Lung (tissue), 12 donors: ENCODE data around the gene ULK2. TPM values are rescaled to one million over a fixed set of nuclear protein-coding genes. Genes with fewer than 3 reads are reported as not detected.
A peak's percentile ranks its signal among the peaks of the same experiment; 100 is the strongest.

ENCODE experiments used
- ATAC-seq: fragments of 200-7000 bp; cut with Tn5 transposase; one replicate; pipeline ENCODE4 v1.9.1; 2020; ENCODE audit warnings: moderate number of reproducible peaks; ENCODE audit not compliant: insufficient read depth, low FRiP score
- DNase-seq, 3 donors: peaks; one replicate each; pipeline ENCODE4 v3.0.0-alpha.2; 2013 to 2017
- H3K27ac ChIP-seq, 2 donors: one replicate each; pipeline ENCODE4 v1.5.1; 2013; ENCODE audit warnings: mild to moderate bottlenecking in 2 of 2, moderate library complexity in 2 of 2, control low read depth in 1 of 2, inconsistent platforms in 1 of 2, low read depth in 1 of 2, low read length in 1 of 2
- H3K27me3 ChIP-seq, 3 donors: one replicate each; pipeline ENCODE4 v1.5.1; 2013; ENCODE audit warnings: low read length in 2 of 3; ENCODE audit not compliant: control insufficient read depth in 3 of 3, insufficient read depth in 3 of 3
- H3K36me3 ChIP-seq, 4 donors: one replicate each; pipeline ENCODE4 v1.5.1; 2013; ENCODE audit warnings: low read length in 4 of 4, mild to moderate bottlenecking in 1 of 4, moderate library complexity in 1 of 4; ENCODE audit not compliant: control insufficient read depth in 4 of 4, insufficient read depth in 4 of 4
- H3K4me1 ChIP-seq, 5 donors: one replicate each; pipeline ENCODE4 v1.5.1; 2013; ENCODE audit warnings: low read length in 5 of 5, mild to moderate bottlenecking in 2 of 5, moderate library complexity in 1 of 5; ENCODE audit not compliant: control insufficient read depth in 5 of 5, insufficient read depth in 5 of 5
- H3K4me3 ChIP-seq: one replicate; pipeline ENCODE4 v1.5.1; 2013; ENCODE audit warnings: mild to moderate bottlenecking, control low read depth, moderate library complexity
- H3K9ac ChIP-seq, 2 donors: one replicate each; pipeline ENCODE4 v1.5.1; 2013; ENCODE audit warnings: low read length in 2 of 2, control low read depth in 1 of 2; ENCODE audit not compliant: insufficient read depth in 1 of 2
- H3K9me3 ChIP-seq, 4 donors: one replicate each; pipeline ENCODE4 v1.5.1; 2013; ENCODE audit warnings: low read length in 3 of 4, mild to moderate bottlenecking in 1 of 4, moderate library complexity in 1 of 4; ENCODE audit not compliant: control insufficient read depth in 4 of 4, insufficient read depth in 3 of 4
- WGBS, 2 donors: extraction: QIAGEN DNeasy Blood & Tissue Kit; methylation state at CpG; one replicate each; pipeline ENCODE4 v1.1.7; 2013; 5-methylcytosine and 5-hydroxymethylcytosine counted together
- polyA plus RNA-seq, 2 donors: library from polyadenylated mRNA; stranded (reverse); fragments of 200-250 nt; gene quantifications; one replicate each; pipeline ENCODE4 v1.2.1, GENCODE V29; 2013
- total RNA-seq, 2 donors: library from RNA; depleted of rRNA in 1 of 2; stranded (reverse); fragments of >200 nt in 1 of 2; gene quantifications; one replicate each; pipeline ENCODE4 v1.2.1, GENCODE V29; 2014 to 2021
- TF ChIP-seq, protein P1 (sequence below): IDR thresholded peaks from 2 replicates; pipeline ENCODE4 v1.5.1; 2012; ENCODE audit warnings: mild to moderate bottlenecking; ENCODE audit errors: control extremely low read depth, extremely low read depth
- donor health status: control.
- donor health status: control.
- donor health status: Bipolar disorder and iron deficiency.
- donor health status: healthy.
- donor health status: DM: yes; HTN: yes; CAD: no.

The ULK2 gene
- total and polyA plus RNA-seq, 4 donors = 5.8 to 61.4 (median 16.5) TPM

DNA sequence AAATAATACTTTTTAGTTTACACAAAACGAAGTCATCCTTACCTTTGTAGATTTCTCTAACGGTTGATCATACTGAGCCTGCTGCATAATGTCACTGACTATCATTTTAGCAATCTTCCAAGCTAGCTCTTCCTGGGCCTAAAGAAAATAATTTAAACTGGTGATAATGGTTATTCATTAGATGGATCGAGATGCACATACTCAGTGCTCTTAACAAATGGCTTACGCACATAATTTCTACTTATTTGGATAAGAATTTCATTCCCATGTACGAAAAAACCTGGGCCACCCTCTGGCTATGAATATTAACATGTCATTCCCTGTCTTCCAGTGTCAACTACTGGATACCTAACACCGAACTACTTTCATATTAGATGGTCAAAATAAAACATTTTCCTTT, 41.4 kb upstream of the ULK2 start:
- TF ChIP-seq, protein P1, sequence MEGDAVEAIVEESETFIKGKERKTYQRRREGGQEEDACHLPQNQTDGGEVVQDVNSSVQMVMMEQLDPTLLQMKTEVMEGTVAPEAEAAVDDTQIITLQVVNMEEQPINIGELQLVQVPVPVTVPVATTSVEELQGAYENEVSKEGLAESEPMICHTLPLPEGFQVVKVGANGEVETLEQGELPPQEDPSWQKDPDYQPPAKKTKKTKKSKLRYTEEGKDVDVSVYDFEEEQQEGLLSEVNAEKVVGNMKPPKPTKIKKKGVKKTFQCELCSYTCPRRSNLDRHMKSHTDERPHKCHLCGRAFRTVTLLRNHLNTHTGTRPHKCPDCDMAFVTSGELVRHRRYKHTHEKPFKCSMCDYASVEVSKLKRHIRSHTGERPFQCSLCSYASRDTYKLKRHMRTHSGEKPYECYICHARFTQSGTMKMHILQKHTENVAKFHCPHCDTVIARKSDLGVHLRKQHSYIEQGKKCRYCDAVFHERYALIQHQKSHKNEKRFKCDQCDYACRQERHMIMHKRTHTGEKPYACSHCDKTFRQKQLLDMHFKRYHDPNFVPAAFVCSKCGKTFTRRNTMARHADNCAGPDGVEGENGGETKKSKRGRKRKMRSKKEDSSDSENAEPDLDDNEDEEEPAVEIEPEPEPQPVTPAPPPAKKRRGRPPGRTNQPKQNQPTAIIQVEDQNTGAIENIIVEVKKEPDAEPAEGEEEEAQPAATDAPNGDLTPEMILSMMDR = no peak
- Histone ChIP-seq H3K27ac (no peak overlapping the region), H3K9me3 (no peaks in the 10 kb centered on the region), H3K36me3 (peaks cover 16 to 46% (median 28%) of the 10 kb centered on the region in 4 donors), H3K4me3 (no peak overlapping the region), H3K27me3 (no peaks in the 10 kb centered on the region), H3K4me1 (no peaks in the 10 kb centered on the region), H3K9ac (no peak overlapping the region)
- no peak for ATAC-seq
- 96 to 97% methylated on average over 6 of the region's 6 CpGs for WGBS, 2 donors
- DNase-seq = no peak

DNA sequence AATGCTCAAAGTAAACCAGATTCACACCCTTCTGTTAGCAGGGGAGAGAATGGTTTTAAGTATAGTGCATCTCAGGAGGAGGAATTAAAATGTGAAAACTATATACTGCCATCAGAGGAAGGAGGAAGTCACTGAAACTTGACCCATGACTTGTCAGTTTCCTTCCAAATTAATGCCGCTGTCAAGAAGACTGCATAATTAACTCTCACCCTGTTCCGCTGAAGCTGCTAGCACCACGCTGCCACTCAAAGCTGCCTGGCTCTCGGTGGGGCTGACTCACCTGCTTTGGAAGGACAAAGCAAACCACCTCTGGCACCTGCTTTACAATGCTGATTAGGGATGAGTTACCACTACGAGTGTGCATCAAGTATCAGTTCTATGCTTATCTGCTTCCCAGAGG, 37.8 kb upstream of the ULK2 start:
- Histone ChIP-seq H3K4me1 (peaks cover 0 to 5% (median 0%) of the 10 kb centered on the region in 5 donors), H3K36me3 (peaks cover 14 to 41% (median 26%) of the 10 kb centered on the region in 4 donors), H3K27ac (no peak overlapping the region), H3K9ac (no peak overlapping the region), H3K27me3 (no peaks in the 10 kb centered on the region), H3K4me3 (no peak overlapping the region), H3K9me3 (no peaks in the 10 kb centered on the region)
- DNase-seq (no peak), ATAC-seq (peak; percentile 16)
- WGBS, 2 donors = 56 to 62% methylated on average over 5 of the region's 5 CpGs
- TF ChIP-seq, protein P1 = no peak

DNA sequence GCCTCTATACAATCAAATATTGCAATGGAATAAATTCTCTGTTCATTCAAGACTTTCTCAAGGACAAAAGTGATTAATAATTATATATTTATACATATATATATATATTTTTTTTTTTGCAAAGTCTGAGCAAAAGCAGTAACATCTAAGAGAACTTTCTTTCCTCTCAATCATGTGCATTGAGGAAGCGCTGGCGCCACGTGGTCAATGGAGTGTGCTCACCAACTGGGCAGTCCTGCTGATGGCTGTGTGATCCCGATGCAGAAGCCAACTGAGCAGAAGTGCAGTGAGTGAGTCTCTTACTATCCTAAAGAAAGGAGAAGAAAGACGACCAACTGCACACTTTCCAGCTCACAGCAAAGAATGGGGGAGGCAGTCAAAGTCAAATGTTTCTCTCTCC, 37.2 kb upstream of the ULK2 start:
- Histone ChIP-seq H3K4me1 (peaks cover 0 to 5% (median 0%) of the 10 kb centered on the region in 5 donors), H3K9me3 (no peaks in the 10 kb centered on the region), H3K36me3 (peaks cover 14 to 40% (median 26%) of the 10 kb centered on the region in 4 donors), H3K27me3 (no peaks in the 10 kb centered on the region), H3K9ac (no peak overlapping the region), H3K4me3 (no peak overlapping the region), H3K27ac (no peak overlapping the region)
- DNase-seq (no peak), ATAC-seq (no peak)
- WGBS, 2 donors = 81 to 93% methylated on average over 5 of the region's 5 CpGs
- TF ChIP-seq, protein P1 = no peak

DNA sequence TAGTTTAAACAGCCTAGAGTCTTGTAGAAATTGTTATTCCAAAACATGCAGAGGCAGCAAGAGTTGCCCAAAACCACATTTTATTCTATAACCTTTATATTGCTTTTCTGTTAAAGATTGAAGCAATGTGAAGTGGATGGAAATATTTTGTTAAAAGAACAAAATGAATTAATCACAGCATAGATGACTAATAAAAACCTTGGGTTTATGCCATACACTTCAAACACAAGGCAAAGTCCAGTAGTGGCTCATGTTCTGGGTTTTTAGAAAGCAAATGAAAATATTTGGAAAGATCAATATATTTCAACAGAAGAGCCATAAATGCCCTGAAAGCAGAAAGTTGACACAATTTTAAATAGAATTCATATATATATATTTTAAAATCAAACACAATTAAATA, 36.7 kb upstream of the ULK2 start:
- Histone ChIP-seq H3K4me1 (peaks cover 0 to 7% (median 0%) of the 10 kb centered on the region in 5 donors), H3K9me3 (no peaks in the 10 kb centered on the region), H3K27ac (no peak overlapping the region), H3K4me3 (no peak overlapping the region), H3K9ac (no peak overlapping the region), H3K27me3 (no peaks in the 10 kb centered on the region), H3K36me3 (peaks cover 14 to 35% (median 24%) of the 10 kb centered on the region in 4 donors)
- TF ChIP-seq, protein P1 = no peak
- DNase-seq (no peak), ATAC-seq (no peak)
